H1 (cell line): ENCODE results near the gene DNM1L. TPM values are rescaled to one million over a fixed set of nuclear protein-coding genes. Genes with fewer than 3 reads are reported as not detected.
A peak's percentile ranks its signal among the peaks of the same experiment; 100 is the strongest.

Source experiments
- CTCF ChIA-PET: fragments of 300-600 bp; sonication (Branson Sonifier 250); formaldehyde crosslinking; loops from one replicate; lab custom pipeline; 2021; ENCODE audit not compliant: partially characterized antibody; lab: Charles Lee
- POLR2A ChIA-PET: fragments of 300-600 bp; sonication (Branson Sonifier 250); formaldehyde crosslinking; loops from one replicate; lab custom pipeline; 2021; ENCODE audit warnings: inconsistent platforms; ENCODE audit not compliant: partially characterized antibody; lab: Charles Lee
- DNase-seq, 2 experiments: peaks; one replicate each; pipeline versions ENCODE4 v3.0.0 to v3.0.0-alpha.2; 2010 to 2022; ENCODE audit warnings: low spot score in 2 of 2, low read depth in 1 of 2, mixed read lengths in 1 of 2
- FAIRE-seq: peaks from 2 replicates; lab custom pipeline; 2011; peaks lifted over from hg19 to GRCh38; lab: Jason Lieb, UNC
- H2AFZ ChIP-seq: 2 replicates; pipeline ENCODE4 v1.8.1; 2012; ENCODE audit warnings: low read length, inconsistent platforms
- H2AK5ac ChIP-seq: 2 replicates; pipeline ENCODE4 v1.6.1; 2013; ENCODE audit warnings: low read depth, low read length
- H2BK120ac ChIP-seq: replicated peaks from 2 replicates; pipeline ENCODE3; 2013; ENCODE audit warnings: low read depth, low read length, inconsistent platforms
- H2BK12ac ChIP-seq: 2 replicates; pipeline ENCODE4 v1.6.1; 2013; ENCODE audit warnings: low read depth, low read length
- H2BK15ac ChIP-seq: 2 replicates; pipeline ENCODE4 v1.6.1; 2013; ENCODE audit warnings: low read length
- H2BK20ac ChIP-seq: 2 replicates; pipeline ENCODE4 v1.6.1; 2013; ENCODE audit warnings: low read length
- H2BK5ac ChIP-seq: 2 replicates; pipeline ENCODE4 v1.6.1; 2013; ENCODE audit warnings: low read depth, low read length
- H3K14ac ChIP-seq: 2 replicates; pipeline ENCODE4 v1.6.1; 2013; ENCODE audit warnings: inconsistent platforms; ENCODE audit not compliant: insufficient read length
- H3K18ac ChIP-seq: 2 replicates; pipeline ENCODE4 v1.6.1; 2013; ENCODE audit warnings: low read length; ENCODE audit errors: extremely low read depth
- H3K23ac ChIP-seq: 2 replicates; pipeline ENCODE4 v1.6.1; 2013; ENCODE audit warnings: inconsistent platforms; ENCODE audit not compliant: insufficient read length
- H3K23me2 ChIP-seq: 2 replicates; pipeline ENCODE4 v1.6.1; 2013; ENCODE audit warnings: low read depth, low read length
- H3K27ac ChIP-seq: 2 replicates; pipeline ENCODE4 v1.6.1; 2011; ENCODE audit warnings: low read depth, low read length, inconsistent platforms
- H3K27me3 ChIP-seq, 4 experiments: replicated peaks in 1 of 4; 1 replicate in 1 of 4; 2 replicates in 3 of 4; pipeline versions ENCODE4 v1.6.1 to v1.8.1; 2011 to 2013; ENCODE audit warnings: low read length in 3 of 4, mild to moderate bottlenecking in 3 of 4, inconsistent platforms in 2 of 4, mixed read lengths in 2 of 4, moderate library complexity in 1 of 4; ENCODE audit not compliant: control insufficient read depth in 3 of 4, insufficient read depth in 3 of 4; ENCODE audit errors: extremely low read depth in 1 of 4
- H3K36me3 ChIP-seq, 4 experiments: 2 replicates each; pipeline versions ENCODE4 v1.6.1 to v1.8.1; 2011 to 2013; ENCODE audit warnings: mild to moderate bottlenecking in 4 of 4, low read length in 3 of 4, moderate library complexity in 2 of 4, control low read depth in 1 of 4, inconsistent platforms in 1 of 4; ENCODE audit not compliant: insufficient read depth in 4 of 4, control insufficient read depth in 2 of 4
- H3K4ac ChIP-seq: replicated peaks from 2 replicates; pipeline ENCODE3; 2013; ENCODE audit warnings: low read length, low read depth, mixed read lengths, inconsistent platforms; ENCODE audit not compliant: insufficient read length
- H3K4me1 ChIP-seq, 4 experiments: replicated peaks in 1 of 4; 1 replicate in 1 of 4; 2 replicates in 3 of 4; pipeline versions ENCODE4 v1.6.1 to v1.8.1; 2011 to 2013; ENCODE audit warnings: low read length in 3 of 4, inconsistent platforms in 2 of 4, mixed read lengths in 1 of 4; ENCODE audit not compliant: insufficient read depth in 4 of 4, control insufficient read depth in 3 of 4
- H3K4me2 ChIP-seq, 2 experiments: 2 replicates each; pipeline versions ENCODE4 v1.6.1 to v1.8.1; 2011 to 2013; ENCODE audit warnings: low read depth in 2 of 2, low read length in 2 of 2, control low read depth in 1 of 2, inconsistent platforms in 1 of 2, mild to moderate bottlenecking in 1 of 2; ENCODE audit not compliant: insufficient read depth in 1 of 2
- H3K4me3 ChIP-seq, 4 experiments: fragments of 200-600, 300-600 bp in 1 of 4; sonication (generic), shearing (Covaris generic), sonication (Bioruptor Twin) in 1 of 4; 2 replicates each; pipeline versions ENCODE4 v1.5.1 to v1.8.1; 2011 to 2016; ENCODE audit warnings: low read length in 4 of 4, low read depth in 3 of 4, control low read depth in 2 of 4, inconsistent platforms in 2 of 4, mild to moderate bottlenecking in 2 of 4, mixed read lengths in 1 of 4, moderate library complexity in 1 of 4; ENCODE audit not compliant: insufficient read depth in 2 of 4; ENCODE audit errors: extremely low read depth in 1 of 4
- H3K56ac ChIP-seq: replicated peaks from 2 replicates; pipeline ENCODE3; 2013; ENCODE audit warnings: low read depth, mild to moderate bottlenecking, mixed read lengths, low read length, inconsistent platforms; ENCODE audit not compliant: insufficient read length
- H3K79me1 ChIP-seq: 2 replicates; pipeline ENCODE4 v1.6.1; 2013; ENCODE audit warnings: low read depth, low read length, control low read depth
- H3K79me2 ChIP-seq, 2 experiments: 2 replicates each; pipeline versions ENCODE4 v1.6.1 to v1.8.1; 2012 to 2013; ENCODE audit warnings: low read length in 2 of 2, mild to moderate bottlenecking in 2 of 2, inconsistent platforms in 1 of 2; ENCODE audit not compliant: insufficient read depth in 2 of 2, control insufficient read depth in 1 of 2
- H3K9ac ChIP-seq, 4 experiments: replicated peaks in 1 of 4; 1 replicate in 1 of 4; 2 replicates in 3 of 4; pipeline versions ENCODE4 v1.6.1 to v1.8.1; 2011 to 2013; ENCODE audit warnings: low read depth in 3 of 4, low read length in 3 of 4, control low read depth in 2 of 4, mild to moderate bottlenecking in 2 of 4, moderate library complexity in 2 of 4, inconsistent platforms in 1 of 4; ENCODE audit errors: extremely low read depth in 1 of 4
- H3K9me3 ChIP-seq, 2 experiments: 2 replicates each; pipeline versions ENCODE4 v1.6.1 to v1.8.1; 2012 to 2013; ENCODE audit warnings: mild to moderate bottlenecking in 2 of 2, moderate library complexity in 2 of 2, control low read depth in 1 of 2, inconsistent platforms in 1 of 2, low read depth in 1 of 2, low read length in 1 of 2, mixed read lengths in 1 of 2; ENCODE audit not compliant: insufficient read depth in 2 of 2
- H4K20me1 ChIP-seq, 2 experiments: replicated peaks in 1 of 2; 2 replicates each; pipeline versions ENCODE3 to v1.8.1; 2011 to 2013; ENCODE audit warnings: inconsistent platforms in 2 of 2, low read length in 2 of 2, mild to moderate bottlenecking in 1 of 2; ENCODE audit not compliant: insufficient read depth in 2 of 2, control insufficient read depth in 1 of 2
- H4K5ac ChIP-seq: 2 replicates; pipeline ENCODE4 v1.6.1; 2013; ENCODE audit warnings: low read length, low read depth, mixed read lengths, inconsistent platforms; ENCODE audit not compliant: insufficient read length
- H4K8ac ChIP-seq: 2 replicates; pipeline ENCODE4 v1.8.0; 2013; ENCODE audit warnings: mild to moderate bottlenecking, moderate library complexity, low read length, inconsistent platforms; ENCODE audit not compliant: insufficient read depth; ENCODE audit errors: extremely low read depth
- H4K91ac ChIP-seq: replicated peaks from 2 replicates; pipeline ENCODE3; 2013; ENCODE audit warnings: low read length, mixed read lengths, inconsistent platforms; ENCODE audit not compliant: insufficient read length
- CEBPB ChIP-seq: IDR thresholded peaks from 2 replicates; pipeline ENCODE4 v1.6.1; 2012; ENCODE audit warnings: low read depth, low read length
- CHD1 ChIP-seq: IDR thresholded peaks from 2 replicates; pipeline ENCODE4 v1.6.1; 2012; ENCODE audit warnings: low read depth, low read length, improper control_type of control experiment
- CHD2 ChIP-seq: IDR thresholded peaks from 2 replicates; pipeline ENCODE4 v1.6.1; 2012; ENCODE audit warnings: low read length, improper control_type of control experiment
- CREB1 ChIP-seq: IDR thresholded peaks from 2 replicates; pipeline ENCODE4 v1.6.1; 2012; ENCODE audit warnings: inconsistent platforms
- FOSL1 ChIP-seq: IDR thresholded peaks from 2 replicates; pipeline ENCODE4 v1.6.1; 2011; ENCODE audit warnings: mild to moderate bottlenecking, low read depth, low read length, moderate library complexity; ENCODE audit not compliant: insufficient read depth
- HDAC6 ChIP-seq: IDR thresholded peaks from one replicate; pipeline ENCODE4 v1.7.1; 2012; ENCODE audit warnings: low read depth, mild to moderate bottlenecking, inconsistent platforms, low read length, moderate library complexity
- JUN ChIP-seq: IDR thresholded peaks from 2 replicates; pipeline ENCODE4 v1.6.1; 2011; ENCODE audit warnings: low read depth, mild to moderate bottlenecking, improper control_type of control experiment, low read length
- POU5F1 ChIP-seq: IDR thresholded peaks from 2 replicates; pipeline ENCODE4 v1.6.1; 2011; ENCODE audit warnings: low read depth, mild to moderate bottlenecking, low read length, moderate library complexity
- RXRA ChIP-seq: IDR thresholded peaks from 2 replicates; pipeline ENCODE4 v1.6.1; 2011; ENCODE audit warnings: low read depth, mild to moderate bottlenecking, low read length, moderate library complexity; ENCODE audit not compliant: insufficient read depth
- SAP30 ChIP-seq: fragments of 300-600 bp; sonication (generic); IDR thresholded peaks from 2 replicates; pipeline ENCODE4 v1.7.1; 2012; ENCODE audit warnings: low read length, moderate library complexity, mild to moderate bottlenecking, inconsistent platforms; ENCODE audit not compliant: insufficient read depth, insufficient replicate concordance
- SRF ChIP-seq: IDR thresholded peaks from 2 replicates; pipeline ENCODE4 v1.6.1; 2011; ENCODE audit warnings: mild to moderate bottlenecking, low read depth, low read length, moderate library complexity
- polyA plus RNA-seq, 7 experiments: library from polyadenylated mRNA; depleted of rRNA in 3 of 7; stranded (reverse) in 5 of 7; unstranded in 2 of 7; fragments of >200 nt in 5 of 7; fragments of 200-250 nt in 2 of 7; gene quantifications; 1 replicate in 5 of 7; 2 replicates in 1 of 7; 4 replicates in 1 of 7; pipeline versions ENCODE4 v1.2.1 to v1.2.3, GENCODE V29; 2011 to 2013; ENCODE audit warnings: missing spikeins in 2 of 7, mixed read lengths in 2 of 7
- total RNA-seq: library from RNA; stranded (reverse); fragmentation: NEBNext Ultra II Directional; extraction: Animal tissue kit (Norgen Biotek cat#: 25700); gene quantifications from 2 replicates; pipeline ENCODE4 v1.2.1, GENCODE V29; 2021

Gene DNM1L
- total and polyA plus RNA-seq, 2 of the 8 experiments (the other 6 are each of a cell fraction or from before 2014, with no cell fraction given), result 23.7 to 93.9 TPM

DNA sequence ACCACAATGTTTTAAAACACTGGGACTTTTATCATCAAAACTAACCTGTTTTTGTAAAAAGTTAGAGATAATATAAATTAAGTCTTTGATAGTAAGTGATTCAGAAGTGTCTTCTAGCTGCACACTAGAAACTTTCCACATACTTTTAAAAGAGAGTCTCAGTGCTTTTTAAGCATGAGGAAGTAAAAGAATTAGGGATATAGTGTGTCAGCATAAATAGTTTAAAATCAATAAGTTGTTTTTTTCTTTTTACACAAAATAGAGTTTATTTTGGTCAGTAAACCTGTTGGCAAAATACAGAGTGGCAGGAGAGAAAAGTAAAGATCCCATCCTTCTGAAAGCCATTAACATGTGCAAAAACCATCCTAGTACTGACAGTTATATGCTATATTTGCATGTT, 1.7 kb downstream of the DNM1L start:
- Histone ChIP-seq H2AK5ac (no peak overlapping the region), H2BK5ac (no peak overlapping the region), H3K79me1 (no peaks in the 10 kb centered on the region; the same call in none of the 2 replicates), H3K4ac (no peak overlapping the region), H2BK20ac (no peak overlapping the region), H3K79me2 (peaks cover 8 to 60% of the 10 kb centered on the region in 2 experiments; a peak in 3 of 4 replicates), H3K23ac (no peak overlapping the region), H3K4me1 (peaks cover 0 to 2% (median 0%) of the 10 kb centered on the region in 4 experiments; a peak in 1 of 7 replicates), H3K27me3 (no peaks in the 10 kb centered on the region), H2AFZ (no peak overlapping the region), H3K4me3 (peak overlapping the region in 2 of 4 experiments; percentile 91 to 97; a peak in 2 of 8 replicates), H3K27ac (no peak overlapping the region), H3K56ac (no peak overlapping the region), H4K20me1 (peaks cover 0 to 2% of the 10 kb centered on the region in 2 experiments), H3K14ac (no peak overlapping the region), H4K5ac (no peak overlapping the region), H3K23me2 (0 out of 2 replicates have a peak, but pooled peaks cover 2% of the 10 kb centered on the region), H3K18ac (no peak overlapping the region), H3K9me3 (no peaks in the 10 kb centered on the region), H2BK15ac (no peak overlapping the region), H4K91ac (no peak overlapping the region), H2BK12ac (no peak overlapping the region), H3K36me3 (no peaks in the 10 kb centered on the region), H4K8ac (no peak overlapping the region), H2BK120ac (no peak overlapping the region), H3K9ac (no peak overlapping the region), H3K4me2 (peak overlapping the region; percentile 66 to 75; a peak in 3 of 4 replicates)
- ChIA-PET CTCF (interaction anchor here (1.1 to 1.2 kb wide), 2 partner anchors 9 to 323 kb away, joined by 3 to 4 read pairs; no protein-coding TSS in a partner anchor), POLR2A (interaction anchor here (0.6 kb wide), 1 partner anchor 641 kb away, joined by 3 read pairs; no protein-coding TSS in a partner anchor)
- FAIRE-seq, result no peak
- TF ChIP-seq JUN (no peak), CHD1 (no peak), SRF (no peak), HDAC6 (no peak), FOSL1 (no peak), SAP30 (no peak), CHD2 (no peak), CREB1 (no peak), RXRA (no peak), CEBPB (no peak), POU5F1 (no peak)
- no peak for DNase-seq
